Non-pigmented ciliary epithelial cell (primary cell): ENCODE data around the gene MTMR4.
"Not testable (repeated sequence)": the region's sequence is repeated elsewhere in the genome, so short reads cannot be mapped to it uniquely, and the experiment has no call there.

Source experiments
- DNase-seq: peaks from one replicate; pipeline ENCODE4 v3.0.0-alpha.2; 2010; ENCODE audit warnings: low read depth

MTMR4 gene

GRCh38 chr17:58513965-58514769, at the start of gene MTMR4:
Gene MTMR4 (minus strand): TSS chr17:58514638. CDS start chr17:58514407, 231 bp downstream.
- DNase-seq = no peak

GRCh38 chr17:58560511-58560910, 46.1 kb upstream of the MTMR4 start:
- no peak for DNase-seq

- DNase-seq = no peak
These were observed 43.5 kb upstream of the MTMR4 start for GRCh38 chr17:58557981-58558380.

GRCh38 chr17:58556833-58557250, 42.4 kb upstream of the MTMR4 start:
- DNase-seq = no peak

- not testable (repeated sequence) for DNase-seq
These were observed 40.7 kb upstream of the MTMR4 start for GRCh38 chr17:58555109-58555508.

GRCh38 chr17:58541249-58541648, 26.8 kb upstream of the MTMR4 start:
- no peak for DNase-seq

GRCh38 chr17:58539698-58540097, 25.3 kb upstream of the MTMR4 start:
- no peak for DNase-seq

- DNase-seq = no peak
These were observed 24.5 kb upstream of the MTMR4 start for GRCh38 chr17:58538811-58539409.

- no peak for DNase-seq
These were observed 22.8 kb upstream of the MTMR4 start for GRCh38 chr17:58537266-58537665.

- no peak for DNase-seq
These were observed 22.1 kb upstream of the MTMR4 start for GRCh38 chr17:58536542-58536941.

GRCh38 chr17:58535431-58535830, 21.0 kb upstream of the MTMR4 start:
- no peak for DNase-seq

- peak; percentile 35 for DNase-seq
These were observed 20.5 kb upstream of the MTMR4 start for GRCh38 chr17:58534901-58535421.

- DNase-seq = no peak
These were observed 19.9 kb upstream of the MTMR4 start for GRCh38 chr17:58534331-58534730.

- DNase-seq = no peak
These were observed 19.3 kb upstream of the MTMR4 start for GRCh38 chr17:58533616-58534188.

- no peak for DNase-seq
These were observed 18.1 kb upstream of the MTMR4 start for GRCh38 chr17:58532555-58532951.

- DNase-seq = no peak
These were observed 17.5 kb upstream of the MTMR4 start for GRCh38 chr17:58531661-58532554.

GRCh38 chr17:58531122-58531521, 16.7 kb upstream of the MTMR4 start:
- no peak for DNase-seq

- DNase-seq = no peak
These were observed 16.2 kb upstream of the MTMR4 start for GRCh38 chr17:58530655-58531054.

GRCh38 chr17:58529275-58529674, 14.8 kb upstream of the MTMR4 start:
- DNase-seq = no peak

- DNase-seq = no peak
These were observed 14.0 kb upstream of the MTMR4 start for GRCh38 chr17:58528443-58528842.

GRCh38 chr17:58527949-58528348, 13.5 kb upstream of the MTMR4 start:
- DNase-seq = no peak

GRCh38 chr17:58527306-58527705, 12.9 kb upstream of the MTMR4 start:
- DNase-seq = no peak
